HUDEP-2 (cell line): ENCODE measurements around the gene ASXL3.

Source experiments
- DNase-seq, 76 experiments: peaks; one replicate each; lab custom pipeline; 2025; ENCODE audit not compliant: unreplicated experiment in 76 of 76; lab: John Stamatoyannopoulos, UW

ASXL3 gene

DNA sequence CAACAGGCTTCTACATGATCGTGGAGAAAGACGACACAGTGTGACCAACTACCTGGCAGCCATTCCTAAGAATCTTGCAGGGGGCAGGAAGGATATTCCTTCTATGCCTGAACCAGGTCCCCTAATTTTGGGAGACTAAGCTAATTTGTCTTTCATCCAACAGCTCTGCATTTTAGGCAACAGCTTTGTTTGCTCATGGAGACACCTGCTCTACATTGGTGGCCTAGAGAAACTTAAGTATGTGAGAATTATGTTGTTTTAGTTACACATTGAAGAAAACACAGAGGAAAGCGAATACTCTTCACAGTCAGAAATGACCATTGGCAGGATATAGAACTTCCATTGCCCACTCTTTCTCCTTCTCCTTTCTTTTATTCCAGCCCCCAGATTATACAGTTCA, 75.2 kb downstream of the ASXL3 start:
- DNase-seq: no peak

DNA sequence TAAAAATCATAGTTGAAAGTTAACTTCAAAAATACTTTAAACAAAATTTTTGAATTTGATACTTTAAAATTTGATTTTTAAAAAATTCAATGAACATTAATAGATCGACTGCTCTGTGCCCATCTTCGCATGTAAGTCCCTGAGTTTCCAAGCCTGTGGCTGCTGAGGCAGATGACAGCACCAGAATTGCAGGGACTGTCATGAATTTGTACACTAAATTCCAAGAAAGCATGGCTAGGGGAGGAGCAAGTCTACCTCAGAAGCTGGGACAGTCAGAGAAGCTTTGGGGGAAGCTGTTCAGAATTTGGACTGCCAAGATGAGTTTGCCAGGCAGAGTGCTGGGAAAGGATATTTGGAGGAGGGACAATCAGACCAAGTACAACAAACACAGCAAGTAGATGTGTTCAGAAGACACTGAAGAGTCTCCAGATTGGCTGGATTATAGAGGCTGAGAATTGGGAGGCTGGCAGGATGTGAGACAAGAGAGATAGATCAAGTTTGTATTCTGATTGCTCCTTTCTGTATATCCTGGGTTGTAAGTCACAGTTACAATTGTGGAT, 79.0 kb downstream of the ASXL3 start:
- DNase-seq: no peak

DNA sequence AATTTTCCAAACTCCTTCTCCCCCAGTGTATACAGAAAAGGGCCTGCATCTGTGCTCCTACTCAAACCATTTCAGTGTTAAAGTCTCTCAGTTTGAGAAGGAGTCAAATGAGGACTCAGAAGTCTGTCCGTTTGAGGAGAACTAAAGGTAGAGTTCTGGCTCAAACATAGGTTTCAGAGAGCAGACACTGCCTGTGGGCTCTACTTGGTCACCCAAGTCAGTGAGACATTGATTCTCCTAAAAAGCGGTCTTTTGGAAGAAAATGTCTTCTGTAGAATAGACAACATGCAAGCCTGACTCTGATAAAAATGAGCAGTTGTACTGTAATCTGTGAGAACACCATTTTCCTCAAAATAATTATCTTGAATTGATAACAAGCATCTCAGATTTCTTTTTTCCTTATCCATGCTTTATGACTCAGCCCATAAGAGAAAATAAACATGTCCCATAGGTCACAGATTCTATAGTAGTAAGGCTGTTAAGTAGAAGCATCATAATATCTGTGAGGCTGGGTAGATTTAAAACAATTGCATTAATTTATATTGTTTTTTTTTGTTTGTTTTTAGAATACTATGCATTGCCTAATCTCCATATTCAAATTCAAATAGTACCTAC, 82.8 kb downstream of the ASXL3 start:
- DNase-seq: no peak

DNA sequence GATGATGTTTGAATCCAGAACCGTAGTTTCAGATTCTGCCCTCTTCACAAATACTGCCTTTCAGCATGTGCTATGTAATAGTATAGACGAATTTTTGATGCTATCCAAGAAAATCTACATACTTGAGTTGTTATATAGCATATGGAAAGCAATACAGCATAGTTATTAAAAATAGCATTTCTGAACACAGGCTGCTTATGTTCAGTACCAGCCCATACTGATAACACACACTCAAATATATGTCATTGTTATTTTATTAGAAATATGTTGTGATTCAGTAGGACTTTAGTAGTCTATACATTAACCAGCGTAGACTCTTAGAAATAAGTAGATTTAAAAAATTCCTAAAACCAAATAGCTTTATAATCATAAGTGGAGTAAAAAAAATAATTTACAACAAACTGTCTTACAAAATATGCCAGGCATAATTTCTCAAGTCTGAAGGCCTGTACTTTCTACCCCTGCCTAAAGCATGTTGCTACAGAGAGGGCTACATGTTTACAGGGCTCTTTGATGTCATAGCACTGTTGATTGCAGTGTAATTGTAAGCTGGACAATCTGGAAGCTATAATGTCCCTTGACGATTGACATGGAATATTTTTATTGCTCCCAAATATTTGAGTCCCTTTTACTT, 86.3 kb downstream of the ASXL3 start:
- DNase-seq: no peak

DNA sequence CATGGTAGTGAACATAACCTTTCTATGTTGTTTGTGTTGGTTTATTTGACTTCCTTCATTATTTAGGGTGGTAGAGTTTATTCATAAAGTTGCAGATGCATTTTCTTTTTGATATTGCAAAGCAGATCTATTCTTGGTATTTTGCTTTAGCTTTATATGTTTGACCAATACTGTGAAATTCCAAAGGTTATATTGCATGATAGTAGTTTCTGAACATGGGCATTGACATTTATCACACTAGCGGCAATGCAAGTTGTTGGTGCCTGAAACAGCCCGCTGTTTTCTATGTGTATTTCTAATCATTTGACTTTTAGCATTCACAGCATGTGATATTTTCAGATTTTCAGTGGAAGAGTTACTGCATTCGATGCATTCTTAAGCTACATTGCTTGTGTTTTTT, 87.2 kb downstream of the ASXL3 start:
- DNase-seq: no peak

DNA sequence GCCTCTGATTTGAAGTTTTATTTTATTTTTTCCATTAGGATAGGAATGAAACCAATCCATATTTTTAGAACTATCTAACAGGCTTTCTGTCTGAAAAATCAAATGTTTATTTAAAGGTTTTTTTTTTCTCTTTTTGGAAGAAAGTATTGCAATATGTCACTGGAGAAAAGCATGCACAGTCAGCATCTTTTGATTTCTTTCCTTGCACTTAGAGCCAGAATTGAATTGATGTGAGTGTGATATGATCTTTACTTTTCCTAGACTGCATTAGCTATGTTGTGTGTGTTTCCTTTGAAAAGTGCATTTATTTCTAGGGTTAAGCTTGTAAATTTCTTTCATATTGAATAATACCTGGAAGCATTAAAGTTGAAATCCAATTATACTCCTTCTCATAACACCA, 87.6 kb downstream of the ASXL3 start:
- no peak for DNase-seq

DNA sequence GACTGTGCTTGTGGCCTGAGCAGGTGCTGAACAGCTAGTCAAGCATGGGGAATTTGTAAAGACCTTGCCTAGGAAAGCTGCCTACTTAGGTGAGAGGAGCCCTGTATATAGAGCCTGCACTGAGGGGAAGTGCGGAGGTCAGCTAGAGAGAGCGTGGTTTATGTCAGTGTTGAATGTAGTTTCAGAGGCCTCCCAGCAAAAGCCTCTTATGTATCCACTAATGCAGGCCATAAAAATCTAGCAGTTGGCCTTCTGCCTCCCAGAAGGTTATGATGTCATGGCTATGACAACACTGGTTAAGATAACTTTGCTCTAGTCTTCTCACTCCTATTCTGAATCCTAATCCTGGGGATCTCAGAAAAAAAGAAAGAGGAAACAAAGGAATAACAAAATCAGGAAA, 88.9 kb downstream of the ASXL3 start:
- no peak for DNase-seq

DNA sequence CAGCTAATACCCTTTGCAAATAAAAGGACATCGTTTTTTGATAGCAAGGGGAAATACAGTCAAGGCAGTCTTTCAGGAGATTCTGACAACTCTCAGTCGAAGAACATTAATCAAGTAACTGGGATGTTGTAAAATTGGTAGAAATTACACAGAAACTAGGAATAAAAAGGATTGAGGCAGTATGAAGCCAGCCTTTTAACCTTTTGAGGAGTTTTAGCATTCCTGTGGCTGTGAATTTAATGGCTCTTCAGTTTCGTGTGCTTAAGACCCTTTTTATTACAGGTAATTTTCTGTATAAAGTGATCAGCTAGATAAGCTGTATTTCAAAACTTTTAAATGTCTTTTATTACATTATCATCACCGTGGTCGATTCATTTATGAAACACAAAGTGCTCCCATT, 91.6 kb downstream of the ASXL3 start:
- no peak for DNase-seq

DNA sequence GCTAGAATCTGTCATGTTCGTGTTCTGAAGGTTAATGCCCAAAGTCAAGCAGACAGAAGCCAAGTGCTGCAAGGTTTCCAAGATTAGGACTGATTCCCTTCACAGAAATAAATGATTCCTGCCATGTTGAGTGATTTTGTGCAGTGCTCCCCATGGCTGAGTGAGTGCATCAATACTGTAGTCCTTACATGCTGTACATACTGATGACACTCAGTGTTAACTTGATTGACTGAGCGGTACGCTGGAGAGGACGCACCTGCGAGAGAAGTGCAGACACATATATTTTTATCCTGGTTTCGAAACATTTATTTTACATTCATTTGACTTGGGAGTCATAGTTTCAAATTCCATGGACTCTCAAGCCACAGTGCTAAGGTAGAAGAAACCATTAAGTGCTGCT, 92.0 kb downstream of the ASXL3 start:
- no peak for DNase-seq

DNA sequence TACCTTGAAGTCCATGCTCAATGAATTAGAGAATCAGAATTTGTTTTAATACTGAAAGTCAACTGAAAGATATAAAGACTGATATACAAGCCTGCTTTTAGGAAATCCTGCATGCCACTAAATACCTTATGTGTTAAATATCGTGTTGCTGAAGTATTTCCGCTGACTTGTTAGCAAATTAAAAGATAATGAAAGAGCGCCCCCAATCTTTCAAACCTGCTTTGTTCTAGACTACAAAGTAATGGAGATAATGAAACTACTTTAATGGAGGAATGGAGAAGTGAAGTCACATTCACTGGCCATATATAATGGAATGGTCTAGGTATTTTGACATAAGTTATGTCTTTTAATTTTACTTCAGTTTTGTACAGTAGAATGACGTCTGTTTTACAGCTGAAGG, 95.7 kb downstream of the ASXL3 start:
- peak in 1 of 76 experiments; percentile 14 for DNase-seq

DNA sequence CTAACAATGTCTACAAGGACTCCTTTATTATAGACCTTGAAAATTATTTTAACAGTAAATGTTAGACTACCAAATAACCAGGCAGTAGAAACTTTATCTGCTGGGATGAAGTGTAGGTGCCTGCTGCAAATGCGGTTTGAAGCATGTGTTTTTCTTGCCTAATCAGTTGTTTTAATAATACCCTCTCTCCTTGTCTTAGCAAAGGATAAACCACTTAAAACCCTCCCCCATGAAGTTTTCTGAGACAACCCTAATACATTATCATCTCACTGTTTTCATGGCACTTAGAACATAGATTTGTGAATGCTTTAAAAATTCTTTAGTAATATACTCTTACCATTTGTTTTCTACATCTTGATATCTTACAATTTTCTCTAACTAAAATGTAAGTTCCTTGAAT, 98.6 kb downstream of the ASXL3 start:
- no peak for DNase-seq

DNA sequence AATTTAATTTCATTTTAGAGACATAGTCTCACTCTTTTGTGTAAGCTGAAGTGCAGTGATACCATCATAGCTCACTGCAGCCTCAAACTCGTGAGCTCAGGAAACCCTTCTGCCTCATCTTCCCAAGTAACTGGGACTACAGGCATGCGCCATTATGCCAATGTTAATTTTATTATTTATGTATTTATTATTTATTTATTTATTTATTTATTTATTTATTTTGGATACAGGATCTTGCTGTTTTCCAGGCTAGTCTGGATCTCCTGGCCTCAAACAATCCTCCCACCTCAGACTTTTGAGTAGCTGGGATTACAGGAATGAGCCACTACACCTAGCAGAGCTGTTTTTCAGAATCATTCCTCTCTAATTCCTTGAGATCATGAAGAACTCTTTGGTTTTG, 99.9 kb downstream of the ASXL3 start:
- no peak for DNase-seq

DNA sequence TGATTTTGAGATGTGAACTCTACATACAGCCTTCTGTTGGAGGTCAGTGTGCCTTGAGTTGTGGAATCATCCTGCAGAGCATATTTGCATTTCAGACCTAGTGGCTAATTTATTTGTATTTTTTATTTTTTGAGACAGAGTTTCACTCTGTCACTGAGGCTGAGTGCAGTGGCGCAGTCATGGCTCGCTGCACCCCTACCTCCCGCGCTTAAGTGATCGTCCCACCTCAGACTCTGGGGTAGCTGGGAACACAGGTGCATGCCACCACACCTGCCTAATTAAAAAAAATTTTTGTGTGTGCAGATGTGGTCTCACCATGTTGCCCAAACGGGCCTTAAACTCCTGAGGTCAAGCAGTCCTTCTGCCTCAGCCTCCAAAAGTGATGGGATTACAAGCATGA, 104.4 kb downstream of the ASXL3 start:
- no peak for DNase-seq

DNA sequence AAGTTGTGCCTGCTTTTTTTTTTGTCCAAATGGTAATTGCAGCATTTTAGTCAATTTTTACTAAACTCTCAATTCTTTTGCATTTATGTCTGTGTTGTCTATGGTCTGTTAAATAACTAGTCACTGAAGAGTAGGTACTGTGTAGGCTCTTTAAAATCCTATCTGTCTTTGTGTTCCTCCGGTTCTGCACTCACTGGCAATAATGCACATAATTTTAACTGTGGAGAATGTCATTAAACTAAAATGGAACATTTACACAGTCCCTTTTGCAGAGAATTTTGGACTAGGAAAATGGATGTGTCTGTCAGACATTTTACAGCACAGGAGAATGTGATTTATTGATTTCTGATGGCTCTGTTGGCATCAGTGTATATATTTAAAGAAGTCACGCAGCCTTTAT, 116.6 kb downstream of the ASXL3 start:
- DNase-seq: no peak

DNA sequence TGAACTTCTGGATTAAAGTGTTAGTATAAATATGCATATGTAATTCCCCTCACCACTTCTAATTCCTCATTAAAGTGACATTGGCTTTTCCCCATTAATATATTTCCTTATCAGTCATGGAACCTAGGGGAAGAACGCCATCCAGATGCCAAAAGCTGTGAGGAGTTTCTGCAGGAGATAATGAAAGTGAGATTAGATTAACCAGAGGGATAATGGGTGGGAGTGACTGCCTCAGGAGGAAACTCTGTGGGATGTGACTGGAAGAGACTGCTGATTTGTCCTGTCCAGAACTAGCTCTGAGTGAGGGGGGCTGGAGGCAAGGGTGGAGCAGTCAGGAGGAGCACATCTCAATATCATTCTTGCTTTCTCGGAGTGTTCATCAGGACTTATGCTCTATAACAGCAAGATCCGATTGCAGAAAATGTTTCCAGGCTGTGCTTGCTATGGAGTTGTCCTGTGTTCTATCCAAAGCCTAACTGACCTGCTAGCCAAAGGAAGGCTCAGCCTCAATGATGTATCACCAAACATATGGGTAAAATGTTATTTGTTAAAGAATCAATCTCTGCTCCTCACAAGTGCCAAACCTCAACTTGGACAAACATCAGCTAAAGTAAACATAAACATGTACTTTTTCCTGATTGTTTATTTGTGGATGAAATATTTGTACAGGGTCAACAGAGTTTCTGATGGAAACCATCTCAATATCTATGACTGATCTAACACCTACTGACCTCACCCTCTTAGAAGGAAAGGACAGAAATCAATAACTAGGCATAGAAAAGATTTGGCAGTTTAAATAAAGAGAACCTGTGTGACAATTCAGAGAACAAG, 118.5 kb downstream of the ASXL3 start:
- no peak for DNase-seq

DNA sequence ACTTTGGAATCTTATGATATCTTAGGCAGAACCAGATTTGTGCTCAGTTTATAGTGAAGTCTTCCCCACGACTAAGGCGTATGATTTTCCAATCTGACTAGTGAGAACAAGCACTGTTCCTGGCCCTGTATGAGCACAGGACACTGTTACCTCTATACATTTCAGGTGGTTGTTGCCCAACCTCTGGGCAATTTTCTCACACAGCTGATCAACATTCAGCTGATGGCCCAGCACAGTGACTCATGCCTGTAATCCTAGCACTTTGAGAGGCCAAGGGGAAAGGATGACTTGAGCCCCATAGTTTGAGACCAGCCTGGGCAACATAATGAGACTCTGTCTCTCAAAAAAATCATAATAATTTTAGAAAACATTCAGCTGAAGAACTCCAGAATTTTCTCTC, 119.5 kb downstream of the ASXL3 start:
- DNase-seq: no peak

DNA sequence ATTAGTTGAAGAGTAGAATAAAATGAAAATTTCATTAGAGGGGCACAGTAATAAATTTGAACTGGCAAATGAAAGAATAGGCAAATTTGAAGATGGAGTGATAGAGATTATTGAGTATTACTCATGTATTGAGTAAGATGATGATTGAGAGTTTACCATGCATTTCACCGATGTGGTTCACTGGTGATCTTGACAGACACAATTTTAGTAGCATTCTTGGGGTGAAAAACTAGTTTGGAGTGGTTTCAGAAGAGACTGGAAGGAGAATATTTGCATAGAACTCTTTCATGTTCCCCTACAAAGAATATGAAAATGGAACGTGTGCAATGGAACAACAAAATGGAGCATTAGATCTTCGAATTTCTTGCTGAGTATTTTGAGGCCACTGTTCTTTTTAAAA, 121.4 kb downstream of the ASXL3 start:
- DNase-seq: no peak

DNA sequence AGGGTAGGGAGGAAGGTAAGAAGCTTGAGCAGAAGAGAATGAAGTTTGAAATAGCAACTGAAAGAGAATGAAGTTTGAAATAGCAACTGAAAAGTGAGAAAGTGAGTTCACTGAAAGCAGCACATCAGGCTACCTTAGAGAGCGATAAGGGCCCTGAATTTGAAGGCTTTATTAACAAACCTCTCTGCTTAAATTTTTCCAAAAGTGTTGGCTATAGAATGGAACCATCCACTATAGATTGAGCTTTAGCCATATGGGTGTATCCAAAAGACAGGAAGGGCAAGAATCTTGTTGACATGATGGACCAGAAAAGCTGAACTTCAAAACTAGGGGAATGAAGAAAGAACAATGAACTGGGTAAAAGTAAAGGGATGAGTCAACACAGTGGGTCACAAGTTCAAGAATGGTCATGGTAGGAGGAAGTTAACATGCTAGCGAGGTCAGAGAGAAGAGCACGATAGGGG, 122.5 kb downstream of the ASXL3 start:
- no peak for DNase-seq

DNA sequence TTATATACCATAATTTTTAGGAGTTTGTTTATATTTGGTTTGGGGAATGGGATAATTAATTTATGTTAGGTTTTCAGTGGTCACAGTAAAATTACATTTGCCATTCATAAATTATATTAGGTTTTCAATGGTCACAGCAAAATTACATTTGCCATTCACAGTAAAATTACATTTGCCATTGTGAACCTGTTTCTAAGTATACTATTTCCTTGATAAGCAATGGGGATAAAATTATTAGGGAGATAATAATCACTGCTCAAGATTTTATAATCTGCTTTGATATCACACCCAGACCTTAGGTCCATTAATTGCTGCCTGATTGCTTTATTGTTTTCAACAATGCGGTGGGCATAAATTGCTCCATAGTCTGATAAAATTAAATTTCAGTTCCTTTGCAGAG, 124.6 kb downstream of the ASXL3 start:
- DNase-seq: no peak

DNA sequence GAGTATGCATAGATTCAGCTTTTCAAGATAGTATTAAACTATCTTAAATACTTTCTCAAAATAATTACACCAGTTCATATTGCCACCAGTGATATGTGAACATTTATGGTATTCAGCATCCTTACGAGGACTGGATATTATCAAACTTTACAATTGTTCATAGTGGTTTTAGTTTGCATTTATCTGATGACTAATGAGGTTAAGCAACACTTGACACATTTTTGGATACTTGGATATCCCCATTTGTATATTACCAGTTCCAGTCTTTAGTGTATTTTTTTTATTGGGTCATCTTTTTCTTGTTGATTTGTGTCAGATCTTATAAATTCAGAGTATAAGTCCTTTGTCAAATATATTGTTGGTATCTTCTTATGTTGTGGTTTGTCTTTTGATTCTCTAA, 128.4 kb downstream of the ASXL3 start:
- DNase-seq: no peak

DNA sequence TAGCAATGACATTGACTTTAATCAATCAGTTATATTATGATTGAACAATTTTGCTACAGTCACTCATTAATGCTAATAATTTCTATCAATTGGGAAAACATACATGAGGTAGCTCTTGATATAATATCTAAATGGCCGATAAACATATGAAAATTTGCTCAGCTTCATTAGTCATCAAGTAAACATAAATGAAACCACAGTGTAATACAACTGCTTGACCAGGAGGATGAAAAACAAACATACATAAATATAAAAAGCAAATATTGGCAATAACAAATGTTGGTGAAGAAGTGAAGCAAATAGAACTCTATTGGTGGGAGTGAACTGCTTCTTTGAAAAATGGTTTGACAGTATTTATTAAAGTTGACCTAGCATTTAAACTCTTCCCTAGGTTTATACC, 130.9 kb downstream of the ASXL3 start:
- DNase-seq: no peak

DNA sequence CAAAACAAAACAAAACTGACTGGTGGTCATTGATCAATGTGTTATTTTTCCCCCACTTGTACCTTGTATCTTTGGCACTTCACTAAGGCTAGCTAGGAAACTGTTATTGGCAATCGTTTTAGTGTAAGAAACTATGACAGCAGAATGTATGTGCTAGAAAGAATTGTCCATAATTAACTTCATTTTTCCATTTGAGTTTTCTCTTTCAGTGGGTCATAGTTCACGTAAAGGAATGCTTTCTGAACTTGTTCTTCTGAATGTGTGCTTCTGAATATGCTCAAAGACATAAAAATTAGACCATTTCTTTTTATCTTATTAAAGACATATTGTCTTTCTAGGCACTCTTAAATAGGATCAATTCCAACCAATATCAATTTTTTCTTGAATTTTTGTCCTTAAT, 132.2 kb downstream of the ASXL3 start:
- peak in 1 of 76 experiments; percentile 15 for DNase-seq
